Measurements from ENCODE around the gene CDH13. TPM values are rescaled to one million over a fixed set of nuclear protein-coding genes. Genes with fewer than 3 reads are reported as not detected.

Gene CDH13
- polyA plus RNA-seq, 3 donors: 1.0 to 7.7 (median 2.8) TPM

DNA sequence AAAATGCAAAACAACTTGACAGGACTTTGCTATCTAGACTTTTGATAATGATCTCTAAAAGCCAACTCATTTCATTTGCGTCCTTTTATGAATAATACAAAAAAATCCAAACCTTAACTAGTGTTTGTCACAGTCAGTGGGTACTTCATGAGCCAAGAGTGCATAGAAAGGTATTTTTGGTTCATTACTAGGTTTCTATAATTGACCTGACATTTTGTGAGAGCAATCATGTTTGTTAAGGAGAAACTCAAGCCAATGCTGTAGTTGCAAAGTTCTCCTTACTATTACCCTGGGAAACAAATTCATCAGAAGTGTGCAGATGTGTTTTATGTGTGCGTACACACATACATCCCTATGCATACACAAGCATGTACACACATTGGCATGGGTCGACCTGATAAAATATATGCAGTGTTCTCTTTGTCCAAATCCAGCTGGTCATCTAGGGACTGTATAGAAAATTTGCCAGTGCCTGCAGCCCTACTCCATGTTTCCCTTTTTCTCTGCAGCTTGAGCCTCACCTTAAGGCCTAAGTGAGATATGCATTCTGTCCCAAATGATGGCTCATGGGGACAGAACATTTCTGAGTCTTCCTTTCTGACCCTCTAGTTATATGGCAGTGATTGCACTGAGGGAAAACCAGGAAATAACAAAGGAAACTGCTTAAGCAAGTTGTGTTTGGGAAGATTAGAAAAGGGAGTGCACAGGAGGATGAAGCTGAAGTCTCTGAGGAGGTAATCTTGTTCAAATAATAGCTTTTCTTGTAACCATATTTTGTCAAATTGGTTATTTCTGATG, 128.1 kb downstream of the CDH13 start:
- no peak overlapping the region for H3K27ac ChIP-seq (ENCODE audit: low read depth, low read length)
- WGBS, 3 donors: 61 to 89% (median 86%) methylated on average over 3 of the region's 3 CpGs

DNA sequence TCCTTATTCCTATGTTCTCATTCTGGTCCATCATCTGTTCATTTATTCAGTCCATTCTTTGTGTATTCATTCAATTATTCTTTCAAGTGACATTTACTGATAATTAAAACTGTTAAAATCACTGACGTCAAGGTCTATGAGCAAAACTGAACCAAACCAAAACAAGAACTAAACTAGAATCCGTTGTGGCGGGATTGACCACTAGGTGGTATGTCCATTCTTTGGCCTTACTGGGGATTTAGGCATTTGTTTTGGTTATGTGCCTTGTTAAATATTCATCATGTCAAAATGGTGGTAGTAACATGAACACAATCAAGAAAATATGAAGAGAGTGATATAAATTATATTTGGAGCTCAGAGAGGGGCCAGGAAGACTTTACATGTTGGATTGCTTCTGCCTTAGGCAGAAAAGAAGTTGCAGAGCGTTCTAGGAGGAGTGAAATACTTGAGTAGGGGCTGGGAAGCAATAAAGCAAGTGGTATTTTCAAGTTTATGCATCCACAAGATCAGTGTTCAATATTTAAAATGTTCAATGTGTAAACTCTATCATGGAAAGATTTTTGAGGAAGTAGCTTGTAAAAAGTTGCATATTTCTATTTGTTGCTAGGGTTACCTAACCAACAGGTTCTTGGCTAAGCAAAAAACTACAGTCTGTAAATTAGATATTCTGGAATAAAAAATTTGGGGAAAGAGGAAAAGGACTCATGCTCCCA, 129.0 kb downstream of the CDH13 start:
- WGBS, 3 donors: 59 to 90% (median 83%) methylated on average over 4 of the region's 4 CpGs
- no peak overlapping the region for H3K27ac ChIP-seq (ENCODE audit: low read depth, low read length)

DNA sequence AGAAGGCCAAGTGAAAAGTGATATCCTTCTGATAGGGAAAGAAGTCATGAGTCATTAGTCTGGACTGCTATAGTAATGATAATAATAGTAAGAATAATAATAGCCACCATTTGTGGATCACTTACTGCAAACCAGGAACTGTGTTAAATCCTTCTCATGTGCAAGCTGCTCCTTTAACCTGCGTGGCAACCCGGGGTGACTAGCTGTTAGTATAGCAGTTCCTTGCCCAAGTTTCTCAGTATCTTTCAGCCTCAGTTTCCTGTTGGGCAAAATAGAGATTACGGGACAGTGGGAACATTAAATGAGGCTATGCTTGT, 129.5 kb downstream of the CDH13 start:
- H3K27ac ChIP-seq (ENCODE audit: low read depth, low read length): no peak overlapping the region
- 47 to 82% (median 48%) methylated on average over 3 of the region's 3 CpGs for WGBS, 3 donors

DNA sequence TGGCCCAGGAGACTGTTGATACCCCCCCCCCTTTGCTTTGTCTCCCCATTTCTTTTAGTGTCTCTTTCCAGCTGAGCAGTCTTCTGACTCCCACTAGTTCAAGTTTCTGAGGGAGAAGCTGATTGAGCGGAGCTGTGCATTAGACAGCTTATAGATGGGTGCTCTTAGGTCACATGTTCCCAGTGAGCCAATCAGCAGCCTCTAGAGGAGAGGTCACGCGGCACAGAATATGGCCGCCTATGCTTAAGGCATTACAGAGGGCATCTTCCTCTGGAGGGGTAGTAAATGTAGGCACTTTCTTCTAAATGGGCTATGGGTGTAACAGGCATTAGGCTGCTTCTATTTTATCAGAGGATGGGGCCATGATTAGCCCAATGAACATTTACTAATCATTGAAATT, 131.6 kb downstream of the CDH13 start:
- no peak overlapping the region for H3K27ac ChIP-seq (ENCODE audit: low read depth, low read length)
- 95 to 98% (median 95%) methylated on average over 4 of the region's 4 CpGs for WGBS, 3 donors

DNA sequence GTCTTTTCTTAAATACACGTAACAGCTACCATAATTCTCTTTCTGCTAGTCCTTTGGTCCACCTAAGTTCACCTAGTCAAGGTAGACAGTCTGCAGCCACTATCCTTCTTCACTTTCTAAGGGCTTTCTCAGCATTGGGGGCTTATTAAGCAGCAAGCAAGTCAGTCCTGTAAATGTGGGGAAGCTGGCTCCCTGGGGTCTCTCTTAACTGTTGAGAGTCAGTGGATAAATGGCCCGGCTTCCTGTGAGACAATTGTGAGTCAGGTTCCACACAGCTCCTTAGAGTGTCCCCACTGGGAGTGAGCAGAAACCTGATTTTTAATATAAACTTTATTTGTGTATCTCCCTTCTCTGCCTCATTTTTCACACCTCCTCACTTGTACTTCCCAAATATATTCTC, 132.1 kb downstream of the CDH13 start:
- WGBS, 3 donors: 70 to 92% (median 92%) methylated on average over 2 of the region's 2 CpGs
- H3K27ac ChIP-seq (ENCODE audit: low read depth, low read length): no peak overlapping the region

DNA sequence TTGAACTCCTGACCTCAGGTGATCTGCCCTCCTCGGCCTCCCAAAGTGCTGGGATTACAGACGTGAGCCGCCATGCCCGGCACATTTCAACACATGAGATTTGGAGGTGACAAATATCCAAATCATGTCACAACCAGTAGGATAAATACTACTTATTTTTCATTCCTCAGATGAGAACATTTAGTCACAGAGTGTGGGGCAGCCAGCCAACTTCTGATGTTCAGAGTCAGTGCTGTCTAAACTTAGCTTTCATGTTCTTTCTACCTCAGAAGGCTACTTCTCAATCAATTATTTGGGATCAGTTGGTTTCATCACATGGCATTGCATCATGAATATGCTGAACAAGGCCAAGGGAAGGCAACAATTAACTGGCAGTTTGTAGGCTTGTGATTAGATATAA, 134.5 kb downstream of the CDH13 start:
- H3K27ac ChIP-seq (ENCODE audit: low read depth, low read length): no peak overlapping the region
- 59 to 78% (median 76%) methylated on average over 4 of the region's 4 CpGs for WGBS, 3 donors

DNA sequence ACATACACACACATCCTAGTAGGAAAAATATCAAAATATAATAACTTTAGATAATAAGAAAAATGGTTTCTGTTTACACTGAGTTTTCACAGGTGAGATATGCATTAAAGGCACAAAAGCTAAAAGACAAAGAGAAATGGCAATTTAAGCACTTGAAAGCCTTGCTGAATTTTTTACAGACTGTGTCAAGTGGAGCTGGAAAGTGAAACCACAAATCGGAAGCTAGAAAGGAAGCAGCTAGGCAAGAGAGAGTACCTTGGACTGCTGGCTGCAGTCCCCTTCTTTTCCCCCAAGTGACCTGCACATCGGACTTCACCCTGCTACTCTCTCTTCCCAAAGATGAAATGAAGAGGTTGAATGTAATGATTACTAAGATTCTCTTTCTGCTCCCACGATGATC, 135.1 kb downstream of the CDH13 start:
- H3K27ac ChIP-seq (ENCODE audit: low read depth, low read length): no peak overlapping the region
- 10 to 25% (median 10%) methylated on average over 3 of the region's 3 CpGs for WGBS, 3 donors

DNA sequence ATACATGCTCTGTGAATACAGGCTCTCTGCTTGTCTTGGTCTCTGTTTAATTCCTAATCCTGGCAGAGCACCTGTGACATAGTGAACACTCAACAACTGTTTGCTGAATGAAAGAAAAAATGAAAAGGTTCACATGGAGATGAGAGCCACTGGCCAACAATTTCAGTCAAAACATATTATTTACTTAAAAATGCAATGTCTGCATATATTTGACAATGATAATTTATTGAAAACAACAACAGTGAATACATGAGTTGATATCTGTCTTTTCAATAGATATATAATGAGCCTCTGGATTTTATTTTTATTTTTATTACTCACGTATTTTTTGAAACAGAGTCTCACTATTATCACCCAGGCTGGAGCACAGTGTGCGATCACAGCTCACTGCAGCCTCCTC, 136.6 kb downstream of the CDH13 start:
- H3K27ac ChIP-seq (ENCODE audit: low read depth, low read length): no peak overlapping the region
- 83 to 96% (median 91%) methylated on average over 2 of the region's 2 CpGs for WGBS, 3 donors

DNA sequence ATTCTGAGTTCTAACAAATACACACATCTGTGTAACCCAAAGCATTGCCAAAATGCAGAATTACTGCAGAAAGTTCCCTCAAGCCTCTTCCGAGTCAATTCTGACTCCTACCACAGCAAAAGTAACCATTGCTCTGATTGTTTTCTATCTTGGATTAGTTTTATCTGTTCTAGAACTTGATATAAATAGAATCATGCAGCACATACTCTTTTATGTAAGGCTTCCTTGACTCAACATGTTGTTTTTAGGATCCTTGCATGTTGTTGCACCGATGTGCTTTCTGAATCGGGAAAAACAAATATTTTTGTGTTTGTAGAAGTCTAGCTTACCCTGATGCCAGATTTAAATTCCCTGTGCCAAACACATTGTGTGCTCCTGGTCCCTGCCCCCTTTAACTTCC, 140.4 kb downstream of the CDH13 start:
- WGBS, 3 donors: 69 to 88% (median 79%) methylated on average over 3 of the region's 3 CpGs
- H3K27ac ChIP-seq (ENCODE audit: low read depth, low read length): no peak overlapping the region

DNA sequence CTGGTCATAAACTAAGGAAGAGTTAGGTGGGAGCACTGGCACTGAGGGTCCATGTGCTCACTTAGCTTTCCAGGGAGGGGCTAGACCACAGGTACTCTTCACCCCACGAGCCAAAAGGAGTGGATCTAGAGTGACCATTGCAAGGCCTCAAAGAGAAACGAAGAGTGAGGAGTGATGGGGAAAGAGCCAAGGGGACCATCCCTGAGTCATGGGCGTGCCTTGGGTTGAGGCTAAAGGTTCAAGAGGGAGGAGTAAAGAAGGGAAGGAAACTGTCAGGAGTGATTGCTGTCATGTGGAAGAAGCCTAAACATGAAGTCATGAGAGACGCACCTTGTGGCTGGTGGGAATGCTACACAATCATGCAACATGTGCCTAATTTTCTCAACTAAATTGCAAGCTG, 141.0 kb downstream of the CDH13 start:
- 76 to 92% (median 86%) methylated on average over 4 of the region's 4 CpGs for WGBS, 3 donors
- H3K27ac ChIP-seq (ENCODE audit: low read depth, low read length): no peak overlapping the region

DNA sequence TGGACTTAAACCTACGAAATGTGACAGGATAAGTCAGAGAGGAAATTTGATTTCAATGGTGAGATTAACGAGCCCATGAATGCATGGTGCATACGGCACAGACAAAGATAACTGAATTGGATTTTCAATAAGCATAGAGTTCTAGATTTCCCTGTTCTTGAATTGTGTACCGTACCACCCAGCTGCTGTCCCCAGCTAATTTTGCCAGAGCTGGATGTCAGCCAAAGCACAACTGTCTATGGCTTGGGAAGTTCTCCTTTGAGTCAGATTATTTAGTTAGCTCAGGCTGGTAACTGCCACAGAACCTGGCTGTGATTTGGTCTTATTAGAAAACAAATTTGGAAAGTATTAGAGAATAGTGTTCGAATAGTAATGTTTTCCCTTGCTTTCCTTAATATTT, 143.1 kb downstream of the CDH13 start:
- 65 to 76% (median 70%) methylated on average over 5 of the region's 5 CpGs for WGBS, 3 donors
- H3K27ac ChIP-seq (ENCODE audit: low read depth, low read length): no peak overlapping the region

DNA sequence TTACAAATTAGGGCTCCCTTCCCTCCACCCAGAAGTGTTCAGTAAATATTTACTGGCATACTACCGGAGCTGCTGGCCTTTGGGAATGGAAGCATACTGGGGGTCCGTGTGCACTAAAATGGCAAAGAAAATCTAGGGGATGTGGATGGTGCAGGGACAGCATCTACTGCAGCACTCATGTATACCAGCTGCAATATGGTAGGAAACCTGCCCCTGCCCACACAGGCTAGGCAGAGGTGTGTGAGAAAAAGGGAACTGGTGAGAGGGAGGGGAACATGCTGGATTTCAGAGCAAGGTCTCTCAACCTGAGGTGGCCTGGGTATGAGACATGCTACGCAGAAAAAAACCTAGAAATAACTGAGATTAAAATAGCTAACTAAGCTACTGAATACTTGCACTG, 145.4 kb downstream of the CDH13 start:
- WGBS, 3 donors: 48 to 83% (median 81%) methylated on average over 3 of the region's 3 CpGs
- no peak overlapping the region for H3K27ac ChIP-seq (ENCODE audit: low read depth, low read length)

DNA sequence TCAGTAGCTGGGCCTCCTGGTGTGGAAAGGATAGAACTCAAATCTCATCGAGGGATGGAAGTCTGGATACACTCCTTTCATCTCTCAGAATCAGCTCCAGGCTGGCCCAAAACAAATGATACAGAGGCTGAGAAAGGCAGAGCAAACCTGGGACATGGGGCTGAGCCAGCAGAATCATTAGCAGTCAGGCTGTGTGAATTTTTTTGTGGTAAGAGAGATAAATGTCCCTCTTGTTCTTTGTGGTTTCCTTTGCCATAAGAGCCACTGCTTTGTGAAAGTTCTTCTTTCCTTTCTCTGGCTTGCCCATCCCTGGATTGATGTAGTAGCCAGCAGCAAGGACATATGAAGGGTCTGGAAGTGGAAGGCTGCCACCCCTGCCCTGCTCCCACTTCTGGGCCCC, 146.2 kb downstream of the CDH13 start:
- 54 to 56% (median 55%) methylated on average over 1 of the region's 1 CpG for WGBS, 3 donors
- no peak overlapping the region for H3K27ac ChIP-seq (ENCODE audit: low read depth, low read length)

DNA sequence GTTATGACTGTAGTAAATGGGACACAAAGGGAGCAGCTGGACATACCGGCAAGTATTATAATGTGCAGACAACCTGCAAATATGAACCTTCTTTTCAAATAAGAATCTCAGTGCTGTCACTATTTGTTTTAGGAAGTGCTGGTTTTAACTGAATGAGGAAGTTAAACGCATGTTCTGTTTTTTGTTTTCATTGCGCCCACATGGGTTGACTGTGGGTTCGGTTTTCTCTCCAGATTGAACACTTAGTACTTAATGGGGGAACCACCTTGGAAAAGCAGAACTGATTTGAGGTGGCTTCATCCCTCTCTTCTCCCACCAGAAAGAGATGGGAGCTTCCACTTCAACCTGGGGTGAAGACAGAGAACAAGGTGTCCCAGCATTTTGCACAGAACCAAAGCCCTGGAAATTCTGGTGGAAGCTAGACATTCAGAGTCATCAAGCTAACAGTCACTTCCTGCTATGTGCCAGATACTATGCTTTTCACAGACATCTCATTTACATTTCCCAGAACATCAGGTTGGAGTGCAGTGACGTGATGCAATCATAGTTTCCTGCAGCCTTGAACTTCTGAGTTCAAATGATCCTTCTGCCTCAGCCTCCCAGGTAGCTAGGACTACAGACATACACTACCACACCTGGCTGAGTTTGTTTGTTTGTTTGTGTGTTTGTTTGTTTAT, 149.8 kb downstream of the CDH13 start:
- WGBS, 3 donors: 56 to 64% (median 64%) methylated on average over 5 of the region's 5 CpGs
- H3K27ac ChIP-seq (ENCODE audit: low read depth, low read length): no peak overlapping the region

DNA sequence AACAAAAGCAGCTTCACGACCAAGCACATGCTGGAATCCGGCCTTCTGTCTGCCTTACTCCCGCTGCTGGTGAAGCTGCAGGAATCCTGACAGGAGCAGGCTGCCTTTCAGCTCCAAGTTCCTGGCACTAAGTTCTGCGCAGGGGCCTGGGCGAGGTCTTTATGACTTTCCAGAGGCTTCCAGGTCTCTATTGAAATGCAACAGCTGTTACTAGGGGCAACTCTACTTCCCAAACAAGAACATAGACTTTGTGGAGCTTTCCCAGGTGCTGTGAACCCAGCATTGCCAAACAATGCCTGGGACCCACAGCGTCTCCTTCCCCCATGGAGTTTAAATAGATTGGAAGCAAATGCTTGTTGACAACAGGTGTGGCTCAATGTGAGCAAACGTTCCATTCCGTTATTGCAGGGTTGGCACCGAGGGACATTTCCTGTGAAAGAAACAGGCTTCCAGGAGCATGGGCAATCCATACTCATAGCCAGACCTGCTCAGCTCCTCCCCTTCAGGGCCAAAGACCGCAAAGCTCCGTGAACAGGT, 156.0 kb downstream of the CDH13 start:
- H3K27ac ChIP-seq (ENCODE audit: low read depth, low read length): no peak overlapping the region

DNA sequence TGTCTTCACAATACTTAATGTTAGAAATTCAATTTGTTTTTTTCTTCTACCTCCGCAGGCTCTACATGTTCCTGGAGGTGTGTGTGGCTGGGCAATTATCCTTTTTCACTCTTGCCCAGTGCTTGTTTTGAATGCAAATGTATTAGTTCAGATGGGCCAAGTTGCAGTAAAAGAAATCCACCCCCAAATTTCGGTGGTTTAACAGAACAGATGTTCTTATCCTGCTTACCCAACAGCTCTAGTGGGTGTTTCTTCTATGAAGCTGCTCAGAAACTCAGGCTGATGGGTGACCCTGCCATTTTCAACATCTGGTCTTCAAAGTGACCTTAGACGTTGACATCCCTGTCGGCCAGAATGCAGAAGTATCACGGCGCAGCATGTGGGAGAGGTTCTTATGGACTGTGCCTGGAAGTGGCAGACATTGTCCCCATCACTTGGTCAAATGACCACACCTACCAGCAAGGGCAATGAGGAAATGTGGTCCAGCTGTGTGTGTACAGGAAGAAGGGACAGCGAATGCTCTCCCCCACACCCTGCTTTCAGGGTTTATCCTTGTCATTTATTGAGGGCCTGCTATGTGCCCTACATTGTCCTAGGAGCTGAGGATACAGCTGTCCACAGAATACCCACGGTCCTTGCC, 157.3 kb downstream of the CDH13 start:
- 61 to 78% (median 71%) methylated on average over 8 of the region's 8 CpGs for WGBS, 3 donors

More for the DNA sequence above, 156.0 kb downstream of the CDH13 start:
- 20 to 51% (median 40%) methylated on average over 11 of the region's 11 CpGs for WGBS, 3 donors

DNA sequence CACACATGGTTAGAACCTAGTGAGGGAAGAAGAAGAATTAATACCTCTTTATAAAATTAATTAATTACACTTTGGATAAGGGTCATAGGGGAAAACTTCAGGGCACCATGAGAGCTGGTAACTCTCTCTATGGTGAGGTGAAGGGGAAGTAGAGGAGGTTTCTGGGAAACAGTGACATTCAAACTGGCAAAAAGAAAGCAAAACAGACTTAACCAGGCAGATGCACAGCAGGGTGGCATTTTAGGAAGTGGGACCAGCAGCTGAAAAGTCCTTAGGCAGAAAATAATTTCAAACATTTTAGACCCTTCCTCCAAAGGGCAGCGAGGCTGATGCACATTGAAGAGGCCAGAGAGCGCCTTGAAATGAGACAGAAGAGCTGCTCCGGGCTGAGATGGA, 157.8 kb downstream of the CDH13 start:
- no peak overlapping the region for H3K27ac ChIP-seq (ENCODE audit: low read depth, low read length)
- 83 to 87% (median 84%) methylated on average over 3 of the region's 3 CpGs for WGBS, 3 donors

More for the DNA sequence above, 157.3 kb downstream of the CDH13 start:
- no peak overlapping the region for H3K27ac ChIP-seq (ENCODE audit: low read depth, low read length)

DNA sequence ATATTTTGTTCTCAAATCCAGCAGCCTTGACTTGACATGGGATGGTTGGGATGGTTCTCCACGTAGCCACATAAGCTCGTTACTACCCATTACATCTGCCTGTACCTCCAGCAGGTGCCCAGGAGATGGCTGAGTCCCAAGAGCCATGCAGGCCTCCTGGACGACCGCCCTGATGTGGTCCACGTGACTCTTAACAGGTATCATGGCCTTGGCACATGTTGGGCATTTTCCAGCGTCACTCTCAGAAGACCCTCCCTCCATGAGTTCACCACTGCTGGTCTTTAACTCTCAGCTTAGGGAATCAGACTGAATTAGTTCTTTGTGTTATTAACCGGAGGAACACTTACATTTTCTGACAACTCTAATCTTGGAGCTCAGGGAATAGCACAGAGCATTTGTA, 161.5 kb downstream of the CDH13 start:
- WGBS, 3 donors: 44 to 72% (median 63%) methylated on average over 7 of the region's 7 CpGs

DNA sequence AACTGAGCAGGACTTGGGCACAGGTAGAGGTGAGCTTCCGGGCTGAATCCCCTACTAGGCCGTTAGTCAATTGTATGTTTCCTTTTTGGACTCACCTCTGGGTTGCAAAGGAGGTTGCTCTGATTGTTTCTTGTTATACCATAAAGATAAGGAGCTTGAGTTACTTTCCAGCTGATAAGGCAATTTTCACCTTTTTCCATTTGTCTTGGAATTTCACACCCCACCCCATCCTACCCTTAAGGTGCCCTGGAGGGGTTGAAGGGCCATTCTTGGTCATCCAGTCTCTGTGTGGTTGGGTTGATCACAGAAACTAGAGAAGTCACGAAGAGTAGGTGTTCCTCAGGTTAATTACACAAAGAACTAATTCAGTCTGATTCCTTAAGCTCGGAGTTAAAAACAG, 162.2 kb downstream of the CDH13 start:
- 55 to 87% (median 83%) methylated on average over 4 of the region's 4 CpGs for WGBS, 3 donors
- no peak overlapping the region for H3K27ac ChIP-seq (ENCODE audit: low read depth, low read length)

More for the DNA sequence above, 161.5 kb downstream of the CDH13 start:
- no peak overlapping the region for H3K27ac ChIP-seq (ENCODE audit: low read depth, low read length)
